ENCODE measurements around the gene DLGAP1.

The DLGAP1 gene

DNA sequence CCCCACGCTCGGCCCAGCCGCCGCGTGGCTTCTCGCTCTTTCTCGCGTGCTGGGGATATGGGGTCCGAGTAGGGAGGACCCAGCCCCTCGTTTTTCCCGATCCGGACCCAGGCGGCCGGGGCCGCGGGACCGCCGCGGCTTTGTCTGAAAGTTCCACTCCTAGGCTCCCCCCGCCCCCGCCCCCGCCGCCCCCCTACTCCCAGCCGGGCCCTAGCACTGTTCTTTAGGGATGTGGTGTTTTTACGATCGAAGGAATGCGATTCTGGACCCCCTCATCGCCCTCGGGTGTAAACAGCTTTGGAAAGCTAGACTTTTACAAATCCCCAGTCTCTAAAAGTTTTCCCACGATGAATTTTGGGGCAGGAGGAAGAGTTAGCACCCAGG lies 1004.3 kb downstream of the DLGAP1 start:
- H3K27ac ChIP-seq (ENCODE audit: low read depth, low read length), result peak overlapping the region; percentile 99
- peaks cover 5% of the 10 kb centered on the region; the same call in 1 of the 2 replicates for H3K36me3 ChIP-seq (ENCODE audit: insufficient read depth, low read length)
- peaks cover 62% of the 10 kb centered on the region for H3K79me2 ChIP-seq (ENCODE audit: control insufficient read depth, insufficient read depth, low read length, unreplicated experiment)
- H2AFZ ChIP-seq (ENCODE audit: low read length, unreplicated experiment), result no peak overlapping the region
- peak overlapping the region; percentile 96 for H3K4me3 ChIP-seq (ENCODE audit: low read depth, low read length)
- peaks cover 23% of the 10 kb centered on the region for H3K4me1 ChIP-seq (ENCODE audit: control insufficient read depth, insufficient read depth, low read length, unreplicated experiment)
- H3K27me3 ChIP-seq (ENCODE audit: insufficient read depth, low read length), result no peaks in the 10 kb centered on the region

DNA sequence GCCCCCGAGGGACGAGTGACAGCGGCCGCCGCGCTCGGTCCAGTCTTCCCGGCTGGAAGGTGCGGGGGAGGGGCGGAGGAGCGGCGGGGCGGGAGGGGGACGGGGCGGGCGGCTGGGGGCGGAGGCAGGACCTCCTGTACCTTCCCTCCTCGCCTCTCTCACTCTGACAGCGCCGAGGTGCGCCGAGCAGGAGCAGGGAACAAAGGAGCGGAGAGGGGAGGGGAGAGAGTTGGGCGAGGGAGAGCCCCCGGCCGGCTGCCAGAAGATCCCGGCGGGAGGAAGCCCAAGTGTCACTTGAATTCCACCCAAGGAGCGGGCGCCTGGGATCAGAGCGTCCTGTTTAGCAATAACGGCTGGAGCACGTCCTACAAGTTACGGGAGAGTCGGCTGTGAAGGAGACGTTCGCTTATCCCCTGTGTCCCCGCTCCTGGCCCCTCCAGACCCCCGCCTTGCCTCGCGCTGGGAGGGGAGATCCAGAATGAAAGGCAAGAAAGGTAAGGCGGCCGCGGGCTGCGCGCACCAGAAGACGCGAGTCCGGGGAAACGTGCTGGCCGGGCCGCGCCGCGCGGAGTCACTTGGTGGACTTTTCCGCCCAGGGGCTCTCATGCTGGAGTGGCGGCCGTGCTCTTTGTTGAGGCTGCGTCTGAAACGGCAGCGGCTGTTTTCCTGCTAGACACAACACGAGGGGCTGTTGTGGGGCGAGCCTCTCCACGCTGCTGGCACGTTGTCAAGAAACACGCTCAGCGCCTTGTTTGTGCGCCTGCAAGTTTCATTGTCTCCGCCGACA lies 1004.9 kb downstream of the DLGAP1 start, which contains the start of gene TGIF1:
TGIF1 (plus strand) TSS at position 161 of the 787 bp plus-strand sequence; CDS start at position 479, 318 bp downstream.
- Histone ChIP-seq H2AFZ (ENCODE audit: low read length, unreplicated experiment) (no peak within 1 kb of the TSS), H3K27me3 (ENCODE audit: insufficient read depth, low read length) (no peaks in the 10 kb centered on the region), H3K4me3 (ENCODE audit: low read depth, low read length) (peak within 1 kb of the TSS; percentile 96), H3K27ac (ENCODE audit: low read depth, low read length) (peak within 1 kb of the TSS; percentile 99), H3K79me2 (ENCODE audit: control insufficient read depth, insufficient read depth, low read length, unreplicated experiment) (peaks cover 56% of the 10 kb centered on the region), H3K36me3 (ENCODE audit: insufficient read depth, low read length) (no peaks in the 10 kb centered on the region), H3K4me1 (ENCODE audit: control insufficient read depth, insufficient read depth, low read length, unreplicated experiment) (peaks cover 18% of the 10 kb centered on the region)

DNA sequence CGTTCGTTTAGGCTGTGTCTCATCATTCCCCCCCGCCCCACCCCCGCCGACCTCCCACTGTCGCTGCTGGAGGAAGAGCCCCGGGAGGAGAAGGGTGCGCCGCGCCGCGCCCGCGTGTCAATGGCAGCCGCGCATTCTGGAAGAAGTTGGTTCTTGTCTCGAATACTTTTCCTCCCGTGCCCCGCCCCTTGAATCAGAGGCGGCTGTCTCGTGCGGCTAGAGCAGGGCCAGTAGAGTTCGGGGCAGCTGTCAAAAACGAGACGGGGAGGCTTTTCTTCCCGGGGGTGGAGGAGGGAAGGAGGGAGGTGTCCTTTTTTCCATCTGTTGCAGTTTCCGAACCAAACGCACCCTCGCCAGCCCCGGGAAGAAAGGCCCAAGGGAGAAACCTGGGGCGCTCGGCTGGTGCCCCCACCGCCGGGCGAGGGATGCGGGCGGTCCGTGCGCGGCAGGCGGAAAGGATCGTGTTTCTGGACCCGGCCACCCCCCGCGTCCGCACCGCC lies 1005.5 kb downstream of the DLGAP1 start:
- no peaks in the 10 kb centered on the region for H3K27me3 ChIP-seq (ENCODE audit: insufficient read depth, low read length)
- peaks cover 50% of the 10 kb centered on the region for H3K79me2 ChIP-seq (ENCODE audit: control insufficient read depth, insufficient read depth, low read length, unreplicated experiment)
- peaks cover 14% of the 10 kb centered on the region for H3K4me1 ChIP-seq (ENCODE audit: control insufficient read depth, insufficient read depth, low read length, unreplicated experiment)
- no peak overlapping the region for H2AFZ ChIP-seq (ENCODE audit: low read length, unreplicated experiment)
- peak overlapping the region; percentile 96 for H3K4me3 ChIP-seq (ENCODE audit: low read depth, low read length)
- H3K27ac ChIP-seq (ENCODE audit: low read depth, low read length), result peak overlapping the region; percentile 99
- no peaks in the 10 kb centered on the region for H3K36me3 ChIP-seq (ENCODE audit: insufficient read depth, low read length)

DNA sequence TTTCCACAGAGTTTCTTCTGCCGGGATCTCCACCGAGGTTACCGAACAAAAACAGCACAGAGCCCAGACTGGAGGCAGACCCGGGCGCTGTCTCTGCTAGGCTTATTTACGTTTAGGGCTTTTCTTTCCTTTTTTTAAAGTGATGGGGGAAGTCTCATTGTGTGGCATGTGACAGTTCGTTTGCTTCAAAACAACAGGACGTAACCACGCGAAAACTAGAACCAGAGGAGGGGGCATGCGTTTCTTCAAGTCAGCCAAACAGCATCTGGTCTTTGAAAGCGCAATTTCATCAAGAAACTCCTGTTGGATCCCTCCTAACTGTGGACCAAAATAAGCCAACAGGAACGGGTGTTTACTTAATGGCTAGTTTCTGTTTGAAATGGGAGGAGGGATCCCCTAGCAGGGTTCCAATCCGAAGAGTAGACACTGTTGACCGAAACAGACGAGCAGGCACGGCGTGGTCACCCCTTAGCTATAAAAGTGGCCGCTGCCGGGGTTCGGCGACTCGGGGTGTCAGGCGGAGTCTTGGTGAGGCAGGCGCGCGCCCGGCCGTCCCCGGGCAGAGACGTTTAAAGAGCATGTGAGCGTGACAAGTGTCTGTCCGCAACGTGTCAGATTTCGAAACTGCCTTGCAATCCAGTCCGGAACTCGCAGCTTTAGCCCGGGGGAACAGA lies 1006.1 kb downstream of the DLGAP1 start:
- no peaks in the 10 kb centered on the region for H3K36me3 ChIP-seq (ENCODE audit: insufficient read depth, low read length)
- H3K79me2 ChIP-seq (ENCODE audit: control insufficient read depth, insufficient read depth, low read length, unreplicated experiment), result peaks cover 44% of the 10 kb centered on the region
- peak overlapping the region; percentile 96 for H3K4me3 ChIP-seq (ENCODE audit: low read depth, low read length)
- H2AFZ ChIP-seq (ENCODE audit: low read length, unreplicated experiment), result no peak overlapping the region
- no peaks in the 10 kb centered on the region for H3K27me3 ChIP-seq (ENCODE audit: insufficient read depth, low read length)
- peak overlapping the region; percentile 99 for H3K27ac ChIP-seq (ENCODE audit: low read depth, low read length)
- peaks cover 14% of the 10 kb centered on the region for H3K4me1 ChIP-seq (ENCODE audit: control insufficient read depth, insufficient read depth, low read length, unreplicated experiment)

DNA sequence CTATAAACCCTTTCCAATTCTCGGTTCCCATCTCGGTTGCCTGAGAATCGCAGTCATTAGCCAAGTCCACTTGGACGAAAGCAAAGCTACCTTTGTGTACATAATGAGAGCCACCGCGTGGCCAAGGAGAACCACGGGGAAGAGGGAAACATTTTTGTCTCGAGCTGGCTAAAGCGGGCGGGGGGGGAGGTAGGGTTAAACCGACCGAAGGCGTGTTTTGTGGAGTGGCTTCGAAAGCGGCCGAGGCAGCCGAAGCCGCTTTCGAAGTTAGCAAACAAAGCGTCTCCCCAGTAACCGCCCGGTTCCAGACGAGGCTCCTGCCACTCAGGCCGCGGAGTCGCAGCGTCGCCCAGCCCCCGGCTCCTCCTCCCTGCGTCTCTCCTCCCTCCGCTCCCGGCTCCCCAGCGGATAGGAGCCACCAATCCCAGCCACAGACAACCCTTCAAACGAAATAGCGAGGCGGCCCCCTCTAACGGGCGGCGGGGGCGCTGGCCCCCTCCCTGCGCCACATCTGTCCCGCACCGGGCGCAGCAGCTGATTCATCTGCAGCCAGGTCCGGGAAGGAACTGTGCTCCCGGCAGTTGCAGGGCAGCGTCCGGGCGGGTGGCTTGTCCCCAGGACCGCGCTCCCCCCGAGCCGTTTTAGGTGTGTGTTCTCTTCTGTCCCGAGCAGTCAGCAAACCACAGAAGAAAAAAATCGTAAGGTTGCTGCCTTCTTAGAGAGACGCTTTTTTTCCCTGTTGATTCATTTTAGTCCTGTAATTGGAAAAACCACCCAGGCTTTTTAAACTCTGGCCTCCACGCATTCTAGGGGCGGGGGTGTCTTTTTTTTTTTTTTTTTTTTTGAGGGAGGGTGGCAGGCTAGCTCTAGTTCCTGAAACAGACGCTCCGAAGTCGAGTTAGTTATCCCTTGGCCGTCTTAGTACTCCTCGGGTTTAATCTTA lies 1006.9 kb downstream of the DLGAP1 start:
- Histone ChIP-seq H3K4me1 (ENCODE audit: control insufficient read depth, insufficient read depth, low read length, unreplicated experiment) (peaks cover 14% of the 10 kb centered on the region), H3K36me3 (ENCODE audit: insufficient read depth, low read length) (no peaks in the 10 kb centered on the region), H3K27me3 (ENCODE audit: insufficient read depth, low read length) (no peaks in the 10 kb centered on the region), H3K27ac (ENCODE audit: low read depth, low read length) (peak overlapping the region; percentile 99), H3K4me3 (ENCODE audit: low read depth, low read length) (peak overlapping the region; percentile 96), H2AFZ (ENCODE audit: low read length, unreplicated experiment) (peak overlapping the region; percentile 45), H3K79me2 (ENCODE audit: control insufficient read depth, insufficient read depth, low read length, unreplicated experiment) (peaks cover 40% of the 10 kb centered on the region)

DNA sequence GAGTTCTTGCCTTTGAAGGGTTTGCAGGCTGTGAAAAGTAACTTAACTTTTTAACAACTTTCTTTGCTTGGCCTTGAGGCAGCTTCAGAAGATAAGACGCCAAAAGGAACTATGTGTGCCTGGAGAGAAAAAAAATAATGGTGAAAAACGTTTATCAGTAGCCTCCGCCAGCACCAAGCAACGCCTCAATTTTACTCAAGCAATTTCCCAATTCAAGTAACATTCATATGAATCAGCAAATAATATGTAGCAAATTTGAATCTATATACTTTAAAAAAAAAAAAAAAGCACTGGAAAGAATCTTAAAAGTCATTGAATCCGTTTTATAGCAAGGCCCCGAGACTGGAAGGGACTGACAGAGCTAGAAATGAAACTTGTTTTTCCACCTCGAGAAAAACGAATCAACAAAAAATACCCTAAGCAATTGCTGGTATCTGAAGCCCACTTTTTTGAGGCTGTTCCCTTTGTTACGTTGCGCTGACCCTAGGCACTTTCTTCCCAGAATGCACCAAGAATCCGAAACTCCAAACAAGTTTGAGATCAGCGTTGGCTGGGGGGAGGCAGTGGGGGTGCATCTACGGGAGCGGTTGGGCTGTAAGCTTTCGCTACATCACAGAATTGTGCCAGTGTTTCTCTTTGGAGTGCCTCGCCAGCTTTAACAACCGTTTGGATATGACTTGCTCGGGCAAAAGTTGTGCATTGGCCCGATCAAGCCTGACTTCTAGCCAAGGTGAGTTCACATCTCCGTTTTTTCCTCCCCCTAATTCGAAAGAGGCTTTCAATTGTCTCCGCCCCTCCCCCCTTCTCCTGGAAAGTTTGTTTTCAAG lies 1007.8 kb downstream of the DLGAP1 start:
- Histone ChIP-seq H3K27ac (ENCODE audit: low read depth, low read length) (peak overlapping the region; percentile 99), H3K36me3 (ENCODE audit: insufficient read depth, low read length) (no peaks in the 10 kb centered on the region), H3K4me1 (ENCODE audit: control insufficient read depth, insufficient read depth, low read length, unreplicated experiment) (peaks cover 14% of the 10 kb centered on the region), H2AFZ (ENCODE audit: low read length, unreplicated experiment) (peak overlapping the region; percentile 45), H3K79me2 (ENCODE audit: control insufficient read depth, insufficient read depth, low read length, unreplicated experiment) (peaks cover 31% of the 10 kb centered on the region), H3K4me3 (ENCODE audit: low read depth, low read length) (peak overlapping the region; percentile 96), H3K27me3 (ENCODE audit: insufficient read depth, low read length) (no peaks in the 10 kb centered on the region)
